Transverse colon (tissue), 4 donors: ENCODE data around the gene EXD3.

Experiments used
- CTCF ChIP-seq, 5 experiments: fragments of 200-600 bp in 3 of 5; fragments of 450-650 bp in 2 of 5; sonication (generic) in 3 of 5; IDR thresholded peaks; 1 replicate in 2 of 5; 2 replicates in 3 of 5; pipeline ENCODE4 v1.5.1; 2016 to 2017; ENCODE audit warnings: antibody characterized with exemption in 5 of 5, inconsistent platforms in 3 of 5, mild to moderate bottlenecking in 2 of 5, moderate library complexity in 1 of 5
- EP300 ChIP-seq: sonication (generic); formaldehyde crosslinking; IDR thresholded peaks from one replicate; pipeline ENCODE4 v1.6.1; 2017; ENCODE audit warnings: antibody characterized with exemption, low read depth
- POLR2A ChIP-seq: fragments of 450-650 bp; IDR thresholded peaks from one replicate; pipeline ENCODE4 v1.6.1; 2016; ENCODE audit warnings: antibody characterized with exemption, mild to moderate bottlenecking, moderate library complexity
- POLR2AphosphoS5 ChIP-seq, 3 donors: sonication (generic); formaldehyde crosslinking; IDR thresholded peaks; one replicate each; pipeline ENCODE4 v1.6.1; 2016; ENCODE audit warnings: antibody characterized with exemption in 3 of 3

GRCh38 chr9:137311986-137312851, 110.7 kb downstream of the EXD3 start:
- no peak for TF ChIP-seq CTCF (IDR thresholded peaks at IDR 0.05)
- no peak for TF ChIP-seq POLR2A
- peak in 2 of 3 donors; percentile 12 to 42 for TF ChIP-seq POLR2AphosphoS5 (IDR thresholded peaks at IDR 0.05)
- no peak for TF ChIP-seq EP300
